Ectodermal cell (in vitro differentiated cells): ENCODE data around the gene THOP1.

ENCODE experiments used
- H3K27ac ChIP-seq: 2 replicates; pipeline ENCODE4 v1.7.0; 2013; ENCODE audit warnings: mild to moderate bottlenecking, low read depth, low read length; ENCODE audit not compliant: insufficient read depth, poor library complexity, severe bottlenecking
- H3K27me3 ChIP-seq: 2 replicates; pipeline ENCODE4 v1.7.0; 2013; ENCODE audit warnings: mild to moderate bottlenecking, low read length; ENCODE audit not compliant: insufficient read depth, control insufficient read depth, poor library complexity, severe bottlenecking
- H3K36me3 ChIP-seq: one replicate; pipeline ENCODE4 v1.7.0; 2013; ENCODE audit warnings: low read length; ENCODE audit not compliant: control insufficient read depth, insufficient read depth
- H3K4me1 ChIP-seq: one replicate; pipeline ENCODE4 v1.7.0; 2013; ENCODE audit warnings: low read length; ENCODE audit not compliant: control insufficient read depth, insufficient read depth
- H3K4me3 ChIP-seq: 2 replicates; pipeline ENCODE4 v1.7.0; 2013; ENCODE audit warnings: low read depth, low read length, control low read depth; ENCODE audit not compliant: insufficient read depth
- H3K9me3 ChIP-seq: 2 replicates; pipeline ENCODE4 v1.7.0; 2013; ENCODE audit warnings: mild to moderate bottlenecking, low read length, moderate library complexity; ENCODE audit not compliant: control insufficient read depth
- WGBS, 2 experiments: methylation state at CpG; one replicate each; pipeline ENCODE4 v1.1.7; 2013; ENCODE audit warnings: missing lambda C conversion rate in 2 of 2; 5-methylcytosine and 5-hydroxymethylcytosine counted together

THOP1 gene

GRCh38 chr19:2761876-2762782, 23.2 kb upstream of the THOP1 start:
- Histone ChIP-seq H3K27me3 (no peaks in the 10 kb centered on the region), H3K9me3 (no peaks in the 10 kb centered on the region), H3K4me1 (no peaks in the 10 kb centered on the region), H3K4me3 (no peak overlapping the region), H3K27ac (no peak overlapping the region), H3K36me3 (peaks cover 47% of the 10 kb centered on the region)
- WGBS, 2 experiments = 94% methylated on average over 43 of the region's 43 CpGs

GRCh38 chr19:2762783-2763496, 22.4 kb upstream of the THOP1 start:
- Histone ChIP-seq H3K27me3 (no peaks in the 10 kb centered on the region), H3K36me3 (peaks cover 52% of the 10 kb centered on the region), H3K4me3 (no peak overlapping the region), H3K9me3 (no peaks in the 10 kb centered on the region), H3K27ac (no peak overlapping the region), H3K4me1 (no peaks in the 10 kb centered on the region)
- WGBS, 2 experiments = 95 to 96% methylated on average over 23 of the region's 23 CpGs

GRCh38 chr19:2763687-2764086, 21.6 kb upstream of the THOP1 start:
- H3K27me3 ChIP-seq = no peaks in the 10 kb centered on the region
- H3K4me1 ChIP-seq = no peaks in the 10 kb centered on the region
- 96 to 97% methylated on average over 12 of the region's 12 CpGs for WGBS, 2 experiments
- H3K27ac ChIP-seq = no peak overlapping the region
- H3K36me3 ChIP-seq = peaks cover 51% of the 10 kb centered on the region
- H3K4me3 ChIP-seq = no peak overlapping the region
- H3K9me3 ChIP-seq = no peaks in the 10 kb centered on the region

- no peaks in the 10 kb centered on the region for H3K9me3 ChIP-seq
- H3K36me3 ChIP-seq = peaks cover 43% of the 10 kb centered on the region
- no peak overlapping the region for H3K27ac ChIP-seq
- 93 to 94% methylated on average over 21 of the region's 21 CpGs for WGBS, 2 experiments
- no peaks in the 10 kb centered on the region for H3K27me3 ChIP-seq
- H3K4me3 ChIP-seq = no peak overlapping the region
- H3K4me1 ChIP-seq = no peaks in the 10 kb centered on the region
These were observed 20.4 kb upstream of the THOP1 start for GRCh38 chr19:2764945-2765344.

GRCh38 chr19:2765376-2765775, 19.9 kb upstream of the THOP1 start:
- H3K4me1 ChIP-seq = no peaks in the 10 kb centered on the region
- no peak overlapping the region for H3K4me3 ChIP-seq
- peaks cover 43% of the 10 kb centered on the region for H3K36me3 ChIP-seq
- no peak overlapping the region for H3K27ac ChIP-seq
- H3K27me3 ChIP-seq = no peaks in the 10 kb centered on the region
- H3K9me3 ChIP-seq = no peaks in the 10 kb centered on the region
- 96% methylated on average over 15 of the region's 15 CpGs for WGBS, 2 experiments

GRCh38 chr19:2766594-2767372, 18.5 kb upstream of the THOP1 start:
- H3K36me3 ChIP-seq = peaks cover 31% of the 10 kb centered on the region
- H3K9me3 ChIP-seq = no peaks in the 10 kb centered on the region
- WGBS, 2 experiments = 94 to 95% methylated on average over 35 of the region's 35 CpGs

GRCh38 chr19:2767688-2768087, 17.6 kb upstream of the THOP1 start:
- Histone ChIP-seq H3K4me3 (no peak overlapping the region), H3K36me3 (peaks cover 22% of the 10 kb centered on the region), H3K9me3 (no peaks in the 10 kb centered on the region), H3K27ac (no peak overlapping the region), H3K27me3 (no peaks in the 10 kb centered on the region), H3K4me1 (no peaks in the 10 kb centered on the region)
- 94 to 96% methylated on average over 19 of the region's 19 CpGs for WGBS, 2 experiments

More at GRCh38 chr19:2766594-2767372, 18.5 kb upstream of the THOP1 start:
- H3K27me3 ChIP-seq = no peaks in the 10 kb centered on the region
- no peaks in the 10 kb centered on the region for H3K4me1 ChIP-seq
- H3K4me3 ChIP-seq = no peak overlapping the region
- H3K27ac ChIP-seq = no peak overlapping the region

GRCh38 chr19:2768365-2769132, 16.8 kb upstream of the THOP1 start:
- Histone ChIP-seq H3K27me3 (no peaks in the 10 kb centered on the region), H3K4me3 (no peak overlapping the region), H3K4me1 (no peaks in the 10 kb centered on the region), H3K9me3 (no peaks in the 10 kb centered on the region), H3K36me3 (peaks cover 15% of the 10 kb centered on the region), H3K27ac (no peak overlapping the region)
- 96% methylated on average over 29 of the region's 29 CpGs for WGBS, 2 experiments

- 95 to 97% methylated on average over 8 of the region's 8 CpGs for WGBS, 2 experiments
- H3K4me3 ChIP-seq = no peak overlapping the region
- no peaks in the 10 kb centered on the region for H3K27me3 ChIP-seq
- peaks cover 9% of the 10 kb centered on the region for H3K36me3 ChIP-seq
- H3K27ac ChIP-seq = no peak overlapping the region
- H3K4me1 ChIP-seq = no peaks in the 10 kb centered on the region
- H3K9me3 ChIP-seq = no peaks in the 10 kb centered on the region
These were observed 16.1 kb upstream of the THOP1 start for GRCh38 chr19:2769218-2769617.
